GM19452 (cell line): Measurements from ENCODE around the gene ITGBL1.

Experiments
- ATAC-seq: cut with Tn5 transposase; IDR thresholded peaks from one replicate; pipeline ENCODE4 v1.9.1; 2021; ENCODE audit not compliant: unreplicated experiment

The ITGBL1 gene

DNA sequence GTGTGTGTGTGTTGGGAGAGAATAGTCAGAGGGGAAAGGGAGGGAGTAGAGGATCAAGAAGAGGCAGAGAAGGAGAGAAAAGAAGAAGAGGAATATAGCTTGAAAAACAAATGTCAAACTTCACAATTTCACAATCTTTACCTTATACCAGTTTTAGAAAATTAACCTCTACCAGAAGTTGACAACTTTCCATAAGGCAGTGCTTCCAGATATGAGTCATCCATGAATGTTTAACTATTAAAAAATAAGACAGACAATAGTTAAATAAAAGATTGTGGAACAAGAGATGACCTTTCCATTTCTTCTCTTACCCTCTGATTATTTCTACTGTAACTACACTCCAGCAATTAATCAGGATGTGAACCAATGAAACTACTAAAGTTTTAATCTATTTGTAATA lies 229.4 kb downstream of the ITGBL1 start:
- ATAC-seq = no peak

DNA sequence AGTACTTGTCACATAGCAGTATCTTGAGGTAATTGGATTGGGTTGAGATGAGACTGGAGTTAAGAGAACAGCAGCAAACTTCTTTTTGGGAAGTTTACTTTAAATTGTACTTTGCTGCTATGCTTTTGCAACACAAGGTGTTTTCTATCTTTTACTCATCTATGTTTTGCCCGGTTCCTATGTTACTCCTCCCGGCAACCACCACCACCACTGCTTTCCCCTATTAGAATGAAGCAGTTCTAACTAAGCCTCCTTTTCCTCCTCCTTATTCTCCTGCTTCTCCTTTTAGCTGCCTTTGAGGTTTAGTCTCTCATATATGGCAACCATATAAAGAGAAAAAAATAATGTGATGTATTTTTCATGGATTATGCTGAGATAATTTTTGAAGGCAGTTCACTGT lies 233.5 kb downstream of the ITGBL1 start:
- ATAC-seq = no peak

DNA sequence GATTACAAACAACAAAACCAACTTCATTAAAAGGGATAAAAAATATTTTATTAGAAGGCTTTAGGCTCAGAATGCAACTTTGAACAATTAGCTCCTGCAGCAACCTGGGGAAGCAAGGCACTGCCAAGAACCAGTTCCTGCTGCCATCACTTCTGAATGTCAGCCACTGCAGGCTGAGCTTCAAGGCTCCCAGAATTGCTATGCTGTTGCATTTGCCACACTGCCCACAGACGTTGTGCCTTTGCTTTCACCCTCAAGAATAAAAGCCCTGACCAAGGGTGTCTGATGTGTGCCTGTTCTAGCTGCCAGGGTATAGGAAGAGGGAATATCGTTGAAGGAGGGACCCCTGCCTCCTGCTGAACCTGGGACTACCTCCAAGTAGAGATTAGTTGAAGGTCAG lies 238.4 kb downstream of the ITGBL1 start:
- no peak for ATAC-seq

DNA sequence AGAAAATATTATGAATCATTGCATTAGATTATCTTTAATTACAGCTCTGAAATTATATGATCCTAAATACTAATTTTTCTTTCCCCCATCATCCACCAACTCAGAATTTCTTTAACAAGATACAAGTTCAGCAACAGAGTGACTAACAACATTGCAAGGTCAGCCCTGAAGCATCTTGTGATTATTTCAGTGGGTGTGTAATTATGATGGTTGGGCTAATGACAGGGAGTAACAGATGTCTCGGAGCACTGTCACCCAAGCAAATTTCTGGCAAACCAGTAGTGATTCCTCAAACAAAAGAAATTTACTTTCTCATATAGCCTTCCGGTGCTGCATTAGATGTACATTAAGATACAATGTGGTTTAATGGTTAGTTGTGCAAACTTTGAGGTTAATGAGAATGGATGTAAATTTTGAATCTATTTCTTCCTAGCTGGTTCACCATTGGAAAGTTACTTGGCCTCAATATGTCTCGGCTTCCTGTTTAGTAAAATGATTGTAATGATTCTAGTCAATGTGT lies 238.9 kb downstream of the ITGBL1 start:
- no peak for ATAC-seq

DNA sequence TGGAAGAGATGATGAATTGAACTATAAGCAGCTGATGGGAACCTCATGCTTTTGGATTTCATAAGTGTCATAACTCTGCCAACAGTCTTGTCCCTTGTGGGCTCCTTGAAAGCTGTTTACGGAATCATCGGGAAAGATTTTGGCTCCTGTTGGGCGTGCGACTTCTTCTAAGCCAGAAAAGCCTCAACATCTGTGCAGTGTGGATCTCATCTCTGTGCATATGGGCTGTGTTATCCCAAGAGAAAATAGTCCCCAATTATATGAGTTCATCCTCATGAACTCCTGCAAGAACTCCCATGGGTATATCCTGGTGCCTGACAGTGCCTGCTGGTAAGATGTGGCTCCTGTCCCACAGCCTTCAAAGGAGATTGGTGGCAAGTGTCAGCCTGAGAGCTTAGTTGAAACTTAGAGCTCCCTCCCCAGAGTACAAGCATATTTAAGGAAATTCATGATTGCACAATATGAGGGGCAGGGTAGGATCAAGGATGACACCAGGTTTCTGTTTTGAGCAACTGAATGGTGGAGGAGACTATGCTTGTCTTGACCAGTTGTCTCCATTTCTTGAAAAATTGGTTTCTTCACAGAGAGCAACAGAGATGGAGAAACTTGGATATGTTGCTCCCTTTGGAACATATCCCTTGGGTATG lies 243.5 kb downstream of the ITGBL1 start:
- ATAC-seq = no peak

DNA sequence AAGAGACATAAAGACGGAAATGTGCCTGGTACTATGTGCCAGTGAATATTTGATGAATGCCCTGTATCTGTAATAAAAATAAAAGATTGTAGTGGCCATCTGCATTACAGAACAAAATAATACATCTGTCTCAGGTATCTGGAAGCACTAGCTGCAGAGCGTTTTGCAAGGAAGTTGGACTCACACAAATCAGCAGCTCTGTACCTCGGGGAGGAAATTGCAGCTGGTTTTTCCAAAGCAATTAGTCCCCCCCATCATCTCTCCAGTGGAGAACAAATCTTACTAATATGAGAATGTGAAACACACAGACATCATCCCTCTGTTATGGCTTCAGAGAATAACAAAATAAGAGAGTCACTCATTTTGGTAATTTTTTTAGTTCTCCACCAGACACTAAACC lies 245.3 kb downstream of the ITGBL1 start:
- no peak for ATAC-seq

DNA sequence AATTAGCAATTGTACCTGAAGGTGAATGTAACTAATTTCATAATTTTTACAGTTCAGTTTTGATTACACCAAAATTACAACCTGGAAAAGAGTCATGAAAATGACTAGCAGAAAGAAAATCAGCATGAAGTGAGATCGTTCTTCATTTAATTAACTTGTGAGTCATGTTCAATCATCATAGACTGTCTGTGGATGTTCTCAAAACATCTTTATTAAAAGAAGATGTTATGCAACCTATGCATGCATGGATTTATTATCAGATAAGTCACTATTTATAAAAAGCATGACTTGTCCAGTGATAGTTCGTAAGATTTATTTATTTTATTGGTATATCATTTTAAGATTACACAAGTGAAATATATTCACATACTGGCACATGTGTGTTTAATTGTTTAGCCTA lies 245.9 kb downstream of the ITGBL1 start:
- ATAC-seq = no peak

DNA sequence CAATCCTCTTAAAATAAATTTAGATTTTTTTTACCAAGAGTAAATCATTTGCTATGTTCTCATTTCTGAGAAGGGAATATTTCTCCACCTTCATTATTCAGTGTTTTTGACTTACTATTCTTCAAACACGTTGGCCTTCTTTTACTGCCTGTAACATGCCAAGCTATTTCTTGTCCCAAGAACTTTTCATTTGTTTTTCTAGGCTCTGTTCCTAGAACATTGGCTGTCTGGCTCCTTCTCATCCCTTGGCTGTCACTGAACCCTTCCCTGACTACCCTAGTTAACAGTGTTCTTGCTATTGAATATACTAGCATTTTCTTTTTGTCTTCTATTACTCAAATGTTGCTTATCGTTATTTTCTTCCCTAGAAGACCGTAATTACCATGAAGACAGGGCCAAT lies 248.1 kb downstream of the ITGBL1 start:
- ATAC-seq = no peak

DNA sequence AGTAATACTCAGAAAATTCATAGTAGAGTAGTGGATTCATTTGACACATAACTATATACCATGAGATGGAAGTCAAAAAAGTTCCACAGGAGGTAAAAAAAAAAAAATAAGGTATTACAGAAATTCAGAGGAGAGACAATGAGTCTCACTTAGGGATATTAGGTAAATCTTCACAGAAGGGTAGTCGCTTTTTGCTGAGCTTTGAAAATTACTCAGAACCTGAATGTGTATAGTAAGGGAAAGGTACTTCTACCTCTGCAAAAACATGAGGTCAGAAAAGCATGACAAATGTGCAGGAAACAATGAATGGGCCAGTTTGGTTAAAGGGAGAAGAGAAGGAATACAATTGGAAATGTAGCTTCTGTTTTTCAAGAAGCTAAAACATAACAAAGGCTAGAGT lies 250.6 kb downstream of the ITGBL1 start:
- ATAC-seq = no peak

DNA sequence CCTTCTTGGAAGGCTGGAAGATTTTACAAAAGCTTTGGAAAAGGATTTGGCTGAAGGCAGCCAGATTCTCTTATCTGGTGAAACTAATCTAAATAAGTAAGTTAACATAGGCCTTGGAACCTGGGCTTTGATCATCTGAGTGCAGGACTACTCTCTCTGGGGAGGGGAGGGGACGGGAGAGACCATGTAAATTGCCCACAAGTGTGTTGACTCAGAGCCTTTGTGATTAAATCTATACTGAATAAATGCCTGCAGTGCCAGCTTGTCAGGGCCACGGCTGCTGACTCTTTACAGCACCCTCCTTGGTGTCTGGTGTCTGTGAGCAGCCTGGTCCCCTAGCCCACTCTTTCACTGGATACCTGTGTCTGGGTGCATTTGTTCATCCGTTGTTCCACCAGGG lies 251.4 kb downstream of the ITGBL1 start:
- no peak for ATAC-seq

DNA sequence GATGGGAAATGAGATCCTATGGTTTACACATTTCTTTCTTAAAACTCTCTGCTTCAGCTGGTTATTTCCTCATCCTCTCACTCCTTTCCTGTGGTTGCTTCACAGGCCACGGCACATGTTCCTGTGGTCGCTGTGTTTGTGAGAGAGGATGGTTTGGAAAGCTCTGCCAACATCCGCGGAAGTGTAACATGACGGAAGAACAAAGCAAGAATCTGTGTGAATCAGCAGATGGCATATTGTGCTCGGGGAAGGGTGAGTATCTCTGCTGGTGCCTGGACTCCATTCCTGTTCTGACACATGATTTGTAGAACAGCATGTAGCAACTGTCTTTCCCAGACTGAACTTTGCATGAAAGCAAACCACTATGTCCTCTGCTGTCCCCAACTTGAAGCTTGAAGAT lies 254.2 kb downstream of the ITGBL1 start:
- peak; percentile 71 for ATAC-seq

DNA sequence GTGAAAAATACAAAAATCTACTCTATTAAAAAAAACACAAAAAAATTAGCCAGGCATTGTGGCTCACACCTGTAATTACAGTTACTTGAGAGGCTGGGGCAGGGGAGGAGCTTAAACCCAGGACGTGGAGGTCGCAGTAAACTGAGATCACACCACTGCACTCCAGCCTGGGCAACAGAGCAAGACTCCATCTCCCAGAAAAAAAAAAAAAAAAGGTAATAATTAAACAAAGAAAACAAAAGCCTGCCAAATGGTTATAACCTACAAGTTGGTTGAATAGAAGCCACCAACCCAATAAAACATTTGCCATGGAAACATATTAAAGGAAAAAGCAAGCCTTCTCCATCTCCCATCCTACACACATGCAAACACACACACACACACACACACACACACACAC lies 255.2 kb downstream of the ITGBL1 start:
- no peak for ATAC-seq

DNA sequence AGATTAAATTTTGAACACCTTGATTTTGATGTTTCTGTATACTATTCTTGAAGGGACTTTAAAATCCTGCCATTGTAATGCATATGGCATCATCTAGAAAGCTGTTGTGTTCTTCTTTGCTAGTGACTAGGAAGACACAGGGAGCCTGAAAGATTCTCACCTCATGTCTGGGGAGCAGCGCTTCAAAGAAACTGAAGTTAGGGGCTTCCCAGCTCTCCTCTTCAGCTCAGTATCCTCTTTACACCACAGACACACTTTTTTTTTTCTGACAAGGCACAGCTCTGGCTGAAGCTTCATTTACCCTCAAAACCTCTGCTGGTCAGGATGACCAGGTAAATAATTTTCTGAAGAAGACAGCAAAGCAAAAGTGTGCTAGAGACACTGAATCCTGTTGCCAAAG lies 255.6 kb downstream of the ITGBL1 start:
- ATAC-seq = no peak

DNA sequence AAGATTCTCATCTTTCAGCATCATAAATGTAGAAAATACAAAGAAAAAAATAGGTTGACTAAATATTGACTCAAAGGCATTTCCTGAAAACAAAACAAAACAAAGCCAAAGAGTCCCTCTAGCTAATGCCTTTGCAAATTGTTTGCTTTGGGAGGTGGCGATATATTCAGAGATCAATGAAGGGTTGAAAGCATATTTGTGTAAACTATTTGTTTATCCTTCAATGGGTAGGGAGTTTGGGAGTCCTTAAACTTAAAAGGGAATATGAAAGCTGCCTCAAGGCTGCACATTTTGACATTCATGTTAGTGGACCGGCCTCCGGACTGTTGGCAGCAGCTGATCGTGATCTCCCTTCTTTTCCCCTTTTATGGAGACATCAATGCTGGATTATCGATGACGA lies 257.5 kb downstream of the ITGBL1 start:
- no peak for ATAC-seq

DNA sequence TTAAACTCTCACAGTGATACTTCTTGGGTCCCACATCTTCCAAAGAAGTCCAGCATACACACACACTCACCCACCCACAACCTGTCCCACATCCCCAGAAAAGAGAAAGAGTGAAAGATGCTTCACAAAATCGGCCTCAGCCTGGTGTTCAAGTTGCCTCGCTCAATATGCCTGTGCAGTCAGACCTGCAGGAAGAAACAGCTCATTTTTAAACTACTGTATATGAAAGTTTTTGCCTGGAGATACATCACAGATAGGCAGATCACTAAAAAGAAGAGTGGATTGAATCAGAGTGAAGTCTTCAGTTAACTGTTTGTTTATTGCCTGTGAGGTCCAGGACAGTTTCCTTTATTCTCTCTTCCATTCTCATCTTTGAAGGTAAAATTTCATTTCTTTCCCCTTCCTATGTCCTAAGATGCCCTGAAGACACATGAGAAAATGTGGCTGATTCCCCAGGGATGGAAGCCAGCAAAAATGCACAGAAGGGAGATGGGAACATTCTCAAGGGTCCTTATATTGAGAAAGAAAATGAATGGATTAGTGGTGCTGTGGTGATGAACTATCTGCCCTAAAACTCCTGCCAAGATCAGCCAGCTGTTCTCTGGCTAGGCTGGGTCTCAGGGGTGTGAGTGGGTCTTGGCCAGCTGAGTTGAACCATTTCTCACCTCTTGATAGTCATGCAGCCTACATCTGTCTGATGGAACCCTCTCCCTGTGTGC lies 259.0 kb downstream of the ITGBL1 start:
- no peak for ATAC-seq

DNA sequence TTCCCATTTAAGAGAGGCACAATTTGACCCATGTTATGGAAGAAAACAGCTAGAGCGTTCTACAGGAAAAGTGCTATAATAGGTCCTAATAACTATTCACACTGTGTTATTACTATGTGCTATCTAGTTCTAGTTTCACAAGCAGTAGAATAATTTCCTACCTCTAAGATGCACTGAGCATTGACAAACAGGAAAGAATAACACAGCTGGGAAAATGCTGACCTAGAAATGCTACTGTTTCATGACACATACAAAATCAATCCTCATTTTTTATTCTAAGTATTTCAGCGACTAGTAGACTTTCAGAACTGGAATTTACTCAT lies 259.5 kb downstream of the ITGBL1 start:
- ATAC-seq = no peak

DNA sequence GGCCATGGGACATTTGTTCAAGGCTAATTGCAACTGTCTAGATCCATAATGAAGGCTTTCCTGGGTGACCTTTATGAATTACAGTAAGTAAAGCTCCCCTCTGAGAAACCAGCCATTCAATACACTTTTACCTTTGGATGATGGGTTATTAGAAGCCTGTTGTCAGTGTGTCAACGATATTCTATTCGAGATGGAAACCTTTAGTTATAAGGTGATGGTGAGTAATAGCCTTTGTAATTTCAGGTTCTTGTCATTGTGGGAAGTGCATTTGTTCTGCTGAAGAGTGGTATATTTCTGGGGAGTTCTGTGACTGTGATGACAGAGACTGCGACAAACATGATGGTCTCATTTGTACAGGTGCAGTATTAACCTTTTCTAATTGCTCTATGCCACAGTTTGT lies 261.7 kb downstream of the ITGBL1 start:
- ATAC-seq = no peak

DNA sequence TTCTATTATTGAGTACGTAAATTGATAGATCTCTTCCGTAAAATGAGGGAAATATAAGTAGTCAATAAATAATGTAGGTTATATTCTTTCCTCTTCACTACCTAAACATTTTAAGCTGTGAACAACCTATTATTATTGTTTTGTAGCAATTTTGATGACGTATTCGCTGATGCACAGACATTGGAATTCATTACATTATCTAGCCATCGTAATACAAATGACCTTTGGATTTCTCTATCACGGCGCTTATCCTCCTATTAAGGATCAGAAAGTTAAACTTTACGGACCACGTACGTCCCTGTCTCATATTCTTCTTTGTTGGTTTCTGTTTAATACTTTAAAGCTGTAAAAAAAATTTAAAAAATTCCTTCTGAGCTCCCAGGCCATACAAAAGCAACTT lies 264.9 kb downstream of the ITGBL1 start:
- ATAC-seq = no peak

DNA sequence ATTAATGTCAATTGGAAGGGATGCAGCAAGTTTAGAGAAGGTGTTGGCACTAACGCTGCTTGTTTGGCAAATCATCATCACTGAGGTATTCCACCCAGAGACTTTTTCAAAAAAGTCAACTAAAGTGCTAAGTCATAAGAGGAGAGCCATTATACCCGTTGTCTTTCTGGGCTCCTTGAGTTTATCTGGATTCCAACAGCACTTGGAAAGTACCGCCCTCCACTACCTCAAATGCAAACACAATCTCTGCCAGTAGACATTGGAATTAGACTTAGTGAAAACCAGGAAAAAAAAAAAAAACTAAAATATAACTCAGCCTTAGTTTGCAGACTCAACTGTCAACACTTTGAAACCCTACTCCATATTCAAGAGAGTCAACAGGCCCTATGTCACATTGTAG lies 266.0 kb downstream of the ITGBL1 start:
- ATAC-seq = no peak

DNA sequence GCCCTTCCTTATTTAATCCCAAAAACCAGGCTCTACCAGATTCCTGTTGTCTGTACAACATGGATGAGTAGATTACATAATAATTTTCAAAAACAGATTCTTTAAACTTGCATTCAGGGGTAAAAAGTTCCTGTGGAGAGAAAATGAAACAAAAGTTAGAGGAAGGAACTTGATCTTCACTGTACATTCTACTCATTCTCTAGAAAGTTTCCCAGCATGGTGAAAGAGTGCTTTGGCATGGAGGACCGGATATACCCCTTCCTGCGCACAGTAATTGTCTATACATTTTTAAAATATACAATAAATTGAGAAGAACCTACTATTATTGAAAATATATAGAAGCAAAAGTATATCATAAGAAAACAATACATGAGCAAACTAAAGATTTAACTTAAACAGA lies 274.2 kb downstream of the ITGBL1 start:
- peak; percentile 21 for ATAC-seq

DNA sequence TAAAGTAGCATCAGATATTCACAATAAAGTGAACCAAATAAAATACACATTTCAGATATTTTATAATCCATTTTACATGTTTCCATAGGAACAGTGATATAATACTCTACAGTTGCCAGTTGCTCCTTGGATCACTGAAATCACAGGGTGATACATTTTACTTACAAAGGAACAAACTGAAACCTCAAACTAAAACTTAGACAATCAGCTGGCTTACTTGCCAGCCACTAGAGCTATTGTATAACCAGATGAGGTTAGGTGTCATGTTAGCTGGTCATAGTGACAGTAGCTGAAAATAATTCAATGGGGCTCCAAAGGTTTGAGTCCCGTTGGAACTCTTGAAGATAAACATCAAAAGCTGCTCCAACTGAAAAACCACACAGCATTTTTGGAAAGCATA lies 274.6 kb downstream of the ITGBL1 start:
- ATAC-seq = peak; percentile 72

DNA sequence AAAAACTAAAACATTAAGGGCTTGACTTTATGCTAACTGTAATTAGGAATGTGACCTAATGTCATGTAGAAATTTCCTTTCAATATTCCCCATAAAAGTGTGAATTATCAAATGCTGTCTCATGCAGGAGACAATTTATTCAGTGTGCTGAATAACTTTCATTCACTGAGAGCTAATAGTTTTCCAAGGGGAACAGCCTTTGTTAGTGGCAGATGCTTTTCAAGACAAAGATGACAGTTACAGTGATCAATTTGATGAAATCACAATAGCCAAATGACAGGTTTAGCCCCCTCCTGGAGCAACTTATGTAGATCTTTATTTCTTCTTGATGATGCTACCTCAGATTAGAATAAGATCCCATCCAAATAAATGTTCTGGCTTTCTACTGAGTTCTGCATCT lies 275.5 kb downstream of the ITGBL1 start:
- no peak for ATAC-seq

DNA sequence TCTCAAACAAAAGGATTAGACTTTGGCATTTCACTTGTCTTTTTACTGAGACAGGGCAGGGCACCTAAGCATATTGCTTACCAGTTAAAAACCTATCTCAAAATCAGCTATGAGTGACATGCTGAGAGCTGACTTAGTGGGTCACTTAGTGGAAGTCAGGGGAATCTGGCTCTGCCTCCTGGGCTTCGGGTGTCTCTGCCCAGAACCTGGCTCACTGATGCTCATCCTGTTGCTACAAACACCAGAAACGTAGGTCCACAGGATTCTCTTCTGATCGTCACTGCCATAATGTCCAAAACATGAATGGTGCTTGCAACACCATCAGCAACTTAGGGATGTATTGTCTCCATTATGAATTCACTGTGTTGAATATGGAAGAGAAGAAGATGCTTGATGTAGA lies 276.1 kb downstream of the ITGBL1 start:
- no peak for ATAC-seq
